HCT116 (cell line): Measurements from ENCODE around the gene LRP2BP. TPM values are rescaled to one million over a fixed set of nuclear protein-coding genes. Genes with fewer than 3 reads are reported as not detected.

Experiments
- ATAC-seq: fragments of 200-7000 bp; cut with Tn5 transposase; 2 replicates; pipeline ENCODE4 v1.9.1; 2020; ENCODE audit warnings: mild to moderate bottlenecking, moderate library complexity
- BruUV-seq: library from RNA; stranded (reverse); fragments of 400-500 nt; replicated peaks from 2 replicates; lab custom pipeline; 2021; lab: Mats Ljungman, UMichigan
- CTCF ChIA-PET: fragments of 300-600 bp; sonication (Branson Sonifier 250); formaldehyde crosslinking; loops from one replicate; lab custom pipeline; 2021; ENCODE audit warnings: antibody characterized with exemption; lab: Charles Lee
- POLR2A ChIA-PET: fragments of 300-600, 350-600 bp; sonication (Branson Sonifier 250); formaldehyde crosslinking; loops from one replicate; lab custom pipeline; 2021; ENCODE audit warnings: antibody characterized with exemption; lab: Charles Lee
- RAD21 ChIA-PET, 2 experiments: fragments of 300-600 bp; sonication (Branson Sonifier 250); formaldehyde crosslinking; loops; one replicate each; lab custom pipeline; 2023; ENCODE audit warnings: low total read pairs in 2 of 2; ENCODE audit not compliant: uncharacterized antibody in 2 of 2, unreplicated experiment in 2 of 2, low non-redundant PET in 1 of 2; lab: Charles Lee
- DNase-seq: peaks from one replicate; pipeline ENCODE4 v3.0.0-alpha.2; 2010; ENCODE audit warnings: low read depth, low spot score
- H2AFZ ChIP-seq: fragments of 200-600 bp; shearing (Covaris generic), sonication (generic); 2 replicates; pipeline ENCODE4 v1.6.1; 2017; ENCODE audit warnings: low read depth, mixed run types, mixed read lengths, antibody characterized with exemption, low read length; ENCODE audit not compliant: poor library complexity, severe bottlenecking
- H3K27ac ChIP-seq: 2 replicates; pipeline ENCODE4 v1.5.1; 2012; ENCODE audit warnings: low read depth, low read length
- H3K27me3 ChIP-seq: fragments of 200-600 bp; sonication (generic); 2 replicates; pipeline ENCODE4 v1.6.1; 2016; ENCODE audit warnings: mixed run types, low read length, mixed read lengths; ENCODE audit not compliant: insufficient read depth
- H3K36me3 ChIP-seq, 2 experiments: fragments of 200-500 bp in 1 of 2; fragments of 200-600 bp in 1 of 2; sonication (Bioruptor generic) in 1 of 2; sonication (generic) in 1 of 2; 2 replicates each; pipeline versions ENCODE4 v1.5.1 to v1.6.1; 2014 to 2016; ENCODE audit warnings: low read length in 2 of 2, inconsistent platforms in 1 of 2, mixed read lengths in 1 of 2, mixed run types in 1 of 2; ENCODE audit not compliant: insufficient read depth in 2 of 2, control insufficient read depth in 1 of 2
- H3K4me1 ChIP-seq, 2 experiments: fragments of 200-600 bp in 1 of 2; sonication (generic) in 1 of 2; 2 replicates each; pipeline versions ENCODE4 v1.5.1 to v1.6.1; 2012 to 2017; ENCODE audit warnings: low read length in 2 of 2, inconsistent platforms in 1 of 2, mild to moderate bottlenecking in 1 of 2, mixed read lengths in 1 of 2, mixed run types in 1 of 2, moderate library complexity in 1 of 2; ENCODE audit not compliant: insufficient read depth in 2 of 2, control insufficient read depth in 1 of 2
- H3K4me2 ChIP-seq: fragments of 200-600 bp; sonication (generic); 2 replicates; pipeline ENCODE4 v1.6.1; 2017; ENCODE audit warnings: mixed run types, low read length, mixed read lengths
- H3K4me3 ChIP-seq, 2 experiments: fragments of 200-600 bp in 1 of 2; sonication (generic) in 1 of 2; replicated peaks in 1 of 2; 2 replicates each; pipeline ENCODE4 v1.5.1; 2011 to 2016; ENCODE audit warnings: low read length in 2 of 2, control low read depth in 1 of 2, low read depth in 1 of 2, mild to moderate bottlenecking in 1 of 2, mixed read lengths in 1 of 2, mixed run types in 1 of 2
- H3K79me2 ChIP-seq: fragments of 200-600 bp; sonication (generic); 2 replicates; pipeline ENCODE4 v1.6.1; 2017; ENCODE audit warnings: mild to moderate bottlenecking, mixed run types, low read length, moderate library complexity, mixed read lengths; ENCODE audit not compliant: insufficient read depth
- H3K9ac ChIP-seq: fragments of 200-600 bp; sonication (generic); 2 replicates; pipeline ENCODE4 v1.6.1; 2016; ENCODE audit warnings: low read length, mixed read lengths
- H3K9me2 ChIP-seq: fragments of 200-600 bp; sonication (generic), shearing (Covaris generic); 2 replicates; pipeline ENCODE4 v1.6.1; 2017; ENCODE audit warnings: mixed run types, mild to moderate bottlenecking, moderate library complexity; ENCODE audit not compliant: insufficient read depth
- H3K9me3 ChIP-seq, 2 experiments: fragments of 200-500 bp in 1 of 2; fragments of 200-600 bp in 1 of 2; sonication (Bioruptor generic) in 1 of 2; sonication (generic) in 1 of 2; 2 replicates each; pipeline ENCODE4 v1.6.1; 2014 to 2017; ENCODE audit warnings: low read length in 2 of 2, mixed read lengths in 2 of 2, inconsistent platforms in 1 of 2, low read depth in 1 of 2, mild to moderate bottlenecking in 1 of 2, mixed run types in 1 of 2, moderate library complexity in 1 of 2; ENCODE audit not compliant: control insufficient read depth in 1 of 2, insufficient read depth in 1 of 2
- H4K20me1 ChIP-seq: fragments of 200-600 bp; sonication (generic), shearing (Covaris generic); 2 replicates; pipeline ENCODE4 v1.6.1; 2017; ENCODE audit warnings: mixed run types, mild to moderate bottlenecking, moderate library complexity; ENCODE audit not compliant: insufficient read depth
- ATF3 ChIP-seq: IDR thresholded peaks from 2 replicates; pipeline ENCODE4 v1.6.1; 2012
- CBX3 ChIP-seq: IDR thresholded peaks from 2 replicates; pipeline ENCODE4 v1.6.1; 2012; ENCODE audit warnings: low read depth
- CEBPB ChIP-seq: IDR thresholded peaks from 2 replicates; pipeline ENCODE4 v1.6.1; 2012; ENCODE audit warnings: low read depth
- CTCF ChIP-seq, 3 experiments: fragments of 200-600 bp in 1 of 3; sonication (generic) in 1 of 3; IDR thresholded peaks in 2 of 3; conservative IDR thresholded peaks in 1 of 3; 2 replicates each; pipeline ENCODE4 v1.5.1; 2012 to 2017; ENCODE audit warnings: low read depth in 2 of 3, low read length in 2 of 3, antibody characterized with exemption in 1 of 3, borderline replicate concordance in 1 of 3, control low read depth in 1 of 3, mild to moderate bottlenecking in 1 of 3, mixed read lengths in 1 of 3, mixed run types in 1 of 3, moderate library complexity in 1 of 3; ENCODE audit not compliant: insufficient read depth in 1 of 3
- EGR1 ChIP-seq: IDR thresholded peaks from 2 replicates; pipeline ENCODE4 v1.6.1; 2012; ENCODE audit warnings: low read depth
- ELF1 ChIP-seq: IDR thresholded peaks from 2 replicates; pipeline ENCODE4 v1.6.1; 2012; ENCODE audit warnings: low read depth, borderline replicate concordance
- EZH2 ChIP-seq: fragments of 200-600 bp; sonication (generic); IDR thresholded peaks from 2 replicates; pipeline ENCODE4 v1.6.1; 2017; ENCODE audit warnings: antibody characterized with exemption, mixed run types
- FOSL1 ChIP-seq: IDR thresholded peaks from 2 replicates; pipeline ENCODE4 v1.6.1; 2012; ENCODE audit warnings: low read depth
- JUND ChIP-seq: IDR thresholded peaks from 2 replicates; pipeline ENCODE4 v1.6.1; 2012
- MAX ChIP-seq: IDR thresholded peaks from 2 replicates; pipeline ENCODE4 v1.6.1; 2012
- POLR2A ChIP-seq: IDR thresholded peaks from 2 replicates; pipeline ENCODE4 v1.7.0; 2011; ENCODE audit warnings: borderline replicate concordance; ENCODE audit not compliant: insufficient read depth, insufficient read length; ENCODE audit errors: extremely low read depth
- POLR2AphosphoS5 ChIP-seq: IDR thresholded peaks from 2 replicates; pipeline ENCODE4 v1.6.1; 2011; ENCODE audit warnings: mild to moderate bottlenecking, low read depth, low read length, moderate library complexity
- RAD21 ChIP-seq: IDR thresholded peaks from 2 replicates; pipeline ENCODE4 v1.6.1; 2012; ENCODE audit warnings: low read depth, mild to moderate bottlenecking
- REST ChIP-seq: IDR thresholded peaks from 2 replicates; pipeline ENCODE4 v1.6.1; 2012; ENCODE audit warnings: low read depth
- SIN3A ChIP-seq: IDR thresholded peaks from 2 replicates; pipeline ENCODE4 v1.6.1; 2012; ENCODE audit warnings: low read depth
- SP1 ChIP-seq: IDR thresholded peaks from 2 replicates; pipeline ENCODE4 v1.6.1; 2012; ENCODE audit warnings: low read depth
- SRF ChIP-seq: IDR thresholded peaks from 2 replicates; pipeline ENCODE4 v1.6.1; 2012; ENCODE audit warnings: low read depth
- YY1 ChIP-seq: IDR thresholded peaks from 2 replicates; pipeline ENCODE4 v1.6.1; 2011; ENCODE audit warnings: low read length, low read depth, moderate library complexity, mild to moderate bottlenecking; ENCODE audit not compliant: insufficient replicate concordance; ENCODE audit errors: extremely low read depth
- ZFX ChIP-seq: fragments of 450-650 bp; IDR thresholded peaks from 2 replicates; pipeline ENCODE4 v1.6.1; 2017
- ZNF274 ChIP-seq: fragments of 200-500 bp; sonication (Bioruptor generic); IDR thresholded peaks from 2 replicates; pipeline ENCODE4 v1.6.1; 2014; ENCODE audit warnings: mild to moderate bottlenecking, low read depth, low read length, inconsistent platforms
- intact Hi-C: fragments of 100-400 bp; cut with micrococcal nuclease; formaldehyde crosslinking; loops from 2 replicates; pipeline ENCODE4 v1.10.0; 2022
- total RNA-seq: library from RNA; stranded (reverse); gene quantifications from one replicate; pipeline ENCODE4 v1.2.1, GENCODE V29; 2021; ENCODE audit not compliant: unreplicated experiment

LRP2BP gene
- total RNA-seq, 1 experiment from 2014 or later = 2.9 TPM

- no peak overlapping the region for H3K4me3 ChIP-seq
- no peak overlapping the region for H3K9ac ChIP-seq
- no peaks in the 10 kb centered on the region for H3K27me3 ChIP-seq
- no peaks in the 10 kb centered on the region; a peak in 1 of 4 replicates for H3K36me3 ChIP-seq
- BruUV-seq = no TSS peak
- intact Hi-C loops = no loop called here
- RAD21 ChIA-PET = no interaction called here
- H3K9me2 ChIP-seq = no peaks in the 10 kb centered on the region
- CTCF ChIA-PET = no interaction called here
- POLR2A ChIA-PET = no interaction called here
- no peak overlapping the region for H3K4me2 ChIP-seq
- no peaks in the 10 kb centered on the region for H3K9me3 ChIP-seq
- H3K79me2 ChIP-seq = no peaks in the 10 kb centered on the region
- no peaks in the 10 kb centered on the region for H4K20me1 ChIP-seq
- ATAC-seq (no peak), DNase-seq (no peak)
- H3K4me1 ChIP-seq = no peaks in the 10 kb centered on the region
- H2AFZ ChIP-seq = no peak overlapping the region
- TF ChIP-seq POLR2AphosphoS5 (no peak), CTCF (IDR thresholded peaks at IDR 0.05 in 2 of 3, conservative IDR thresholded peaks at IDR 0.05 in 1 of 3; ENCODE audit: borderline replicate concordance in 1 of 3, insufficient read depth in 1 of 3, low read depth in 2 of 3, low read length in 2 of 3) (no peak), EGR1 (no peak), RAD21 (no peak), ZFX (no peak), FOSL1 (no peak), CEBPB (no peak), SP1 (no peak), EZH2 (no peak), ELF1 (no peak), ATF3 (no peak), CBX3 (no peak), REST (no peak), SRF (no peak), YY1 (no peak), ZNF274 (no peak), POLR2A (no peak), SIN3A (no peak), MAX (no peak), JUND (no peak)
- H3K27ac ChIP-seq = no peak overlapping the region
Observed at GRCh38 chr4:185370268-185370949, 25.3 kb downstream of the LRP2BP start.
